ENCODE measurements around the gene HAUS2. TPM values are rescaled to one million over a fixed set of nuclear protein-coding genes. Genes with fewer than 3 reads are reported as not detected.

The HAUS2 gene
- total and polyA plus RNA-seq, 2 of the 4 experiments (the other 2 are of a cell fraction), result 18.4 to 22.4 TPM

- H2AK9ac ChIP-seq (replicated peaks; ENCODE audit: low read depth, low read length, poor library complexity), result no peak overlapping the region
- H3K4ac ChIP-seq (ENCODE audit: low read depth, low read length), result no peak overlapping the region
- no peaks in the 10 kb centered on the region for H3K36me3 ChIP-seq (ENCODE audit: control insufficient read depth, insufficient read depth, low read length)
- H2AFZ ChIP-seq (replicated peaks; ENCODE audit: low read length, poor library complexity), result no peak overlapping the region
- CTCF ChIA-PET, result no interaction called here
- no peak overlapping the region for H3K4me2 ChIP-seq (ENCODE audit: low read depth, low read length)
- dilution Hi-C loops (cut with HindIII; ENCODE audit: low sequenced_read_pairs, unreplicated experiment) (no loop called here), in situ Hi-C loops (cut with MboI; ENCODE audit: low sequenced_read_pairs) (no loop called here), intact Hi-C loops (cut with micrococcal nuclease) (no loop called here)
- BruUV-seq (replicated peaks), result no TSS peak
- no peak overlapping the region for H3K9ac ChIP-seq (ENCODE audit: low read depth, low read length)
- H3K4me3 ChIP-seq (ENCODE audit: insufficient read depth, low read depth, low read length), result no peak overlapping the region
- H3K9me3 ChIP-seq (ENCODE audit: control insufficient read depth, insufficient read depth, low read length), result no peaks in the 10 kb centered on the region
- H2BK20ac ChIP-seq (ENCODE audit: low read depth, low read length), result no peak overlapping the region
- no peak for ATAC-seq (ENCODE audit: low read depth)
- H3K27ac ChIP-seq (ENCODE audit: insufficient read depth, low read length), result no peak overlapping the region
- H3K56ac ChIP-seq (ENCODE audit: extremely low read depth, insufficient read depth, low read length), result no peak overlapping the region
- peaks cover 2% of the 10 kb centered on the region; the same call in 1 of the 2 replicates for H3K4me1 ChIP-seq (ENCODE audit: control insufficient read depth, insufficient read depth, low read length)
- no peak overlapping the region for H4K5ac ChIP-seq (ENCODE audit: low read depth, low read length)
- no peak overlapping the region for H2BK5ac ChIP-seq (ENCODE audit: low read depth, low read length, poor library complexity, severe bottlenecking)
- H4K8ac ChIP-seq (ENCODE audit: low read depth in 2 of 2, low read length in 2 of 2), result no peak overlapping the region
- H3K9me1 ChIP-seq (ENCODE audit: insufficient read depth, low read length), result no peaks in the 10 kb centered on the region
- DNase-seq, result no peak
- POLR2A ChIA-PET (ENCODE audit: unreplicated experiment), result no interaction called here
- H3K14ac ChIP-seq (replicated peaks; ENCODE audit: low read depth, low read length), result no peak overlapping the region
- no peak overlapping the region for H2BK15ac ChIP-seq (ENCODE audit: low read depth, low read length)
- no peaks in the 10 kb centered on the region for H3K27me3 ChIP-seq (ENCODE audit: control insufficient read depth, insufficient read depth, low read length)
- H3K79me1 ChIP-seq (ENCODE audit: low read depth in 1 of 2, low read length in 2 of 2), result peaks cover 13 to 19% of the 10 kb centered on the region in 2 experiments; a peak in 3 of 4 replicates
- WGBS, 2 experiments (ENCODE audit: extremely low coverage in 2 of 2, insufficient read length in 1 of 2), result no CpG with 5 or more reads among the region's 3 CpGs
- H2AK5ac ChIP-seq (ENCODE audit: low read depth, low read length), result no peak overlapping the region
- no peak overlapping the region for H4K91ac ChIP-seq (ENCODE audit: insufficient read depth, low read depth, low read length)
- no peak overlapping the region for H2BK120ac ChIP-seq (ENCODE audit: low read depth, low read length)
- TF ChIP-seq MAZ (IDR thresholded peaks at IDR 0.05; ENCODE audit: borderline replicate concordance, low read depth, low read length) (no peak), USF2 (IDR thresholded peaks at IDR 0.05; ENCODE audit: low read depth, low read length) (no peak), MXI1 (IDR thresholded peaks at IDR 0.05; ENCODE audit: borderline replicate concordance, low read depth, low read length) (no peak)
- no peak overlapping the region for H3K18ac ChIP-seq (ENCODE audit: low read depth, low read length)
- no peak overlapping the region for H3K23ac ChIP-seq (ENCODE audit: low read depth, low read length)
- H4K20me1 ChIP-seq (ENCODE audit: insufficient read depth, low read length), result no peaks in the 10 kb centered on the region
Measured at GRCh38 chr15:42602501-42602900, 53.9 kb downstream of the HAUS2 start.

All from IMR-90 (cell line).